Vagina (tissue), 2 donors: ENCODE measurements around the gene ALX3.

Experiments
- POLR2A ChIP-seq, 2 donors: fragments of 450-650 bp; IDR thresholded peaks; one replicate each; pipeline ENCODE4 v1.6.1; 2017; ENCODE audit warnings: antibody characterized with exemption in 2 of 2, mild to moderate bottlenecking in 2 of 2, moderate library complexity in 2 of 2
- POLR2AphosphoS5 ChIP-seq, 2 donors: sonication (generic); formaldehyde crosslinking; IDR thresholded peaks; one replicate each; pipeline ENCODE4 v1.9.0; 2017; ENCODE audit warnings: antibody characterized with exemption in 2 of 2, mild to moderate bottlenecking in 2 of 2, low read depth in 1 of 2; ENCODE audit not compliant: insufficient read depth in 1 of 2
- TF ChIP-seq, protein P1 (sequence below), 3 experiments: fragments of 450-650 bp in 2 of 3; fragments of 200-600 bp in 1 of 3; sonication (generic) in 1 of 3; IDR thresholded peaks; one replicate each; pipeline ENCODE4 v1.5.1; 2017 to 2019; ENCODE audit warnings: antibody characterized with exemption in 3 of 3, mild to moderate bottlenecking in 2 of 3, moderate library complexity in 2 of 3

DNA sequence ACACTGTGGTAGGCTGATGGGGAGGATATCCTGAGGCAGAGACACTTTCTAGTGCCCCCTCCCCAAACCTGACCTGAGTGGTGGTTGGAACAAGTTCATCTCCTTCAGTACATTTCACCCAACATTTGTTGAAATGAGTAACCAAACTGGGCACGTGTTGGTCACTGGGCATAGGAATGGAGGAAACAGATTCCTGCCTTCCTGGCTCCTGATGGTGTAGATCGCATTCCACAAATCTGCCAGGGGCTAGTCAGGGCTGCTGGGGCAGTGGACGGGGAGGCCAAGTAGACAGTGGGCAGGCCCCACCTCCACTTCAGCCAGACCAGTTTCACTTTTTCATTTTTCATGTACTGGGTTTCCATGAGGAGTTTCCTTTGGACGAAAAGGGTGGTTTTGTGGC lies 16.5 kb upstream of the ALX3 start:
- no peak for TF ChIP-seq POLR2AphosphoS5 (IDR thresholded peaks at IDR 0.05; ENCODE audit: insufficient read depth in 1 of 2, low read depth in 1 of 2)
- TF ChIP-seq, protein P1, sequence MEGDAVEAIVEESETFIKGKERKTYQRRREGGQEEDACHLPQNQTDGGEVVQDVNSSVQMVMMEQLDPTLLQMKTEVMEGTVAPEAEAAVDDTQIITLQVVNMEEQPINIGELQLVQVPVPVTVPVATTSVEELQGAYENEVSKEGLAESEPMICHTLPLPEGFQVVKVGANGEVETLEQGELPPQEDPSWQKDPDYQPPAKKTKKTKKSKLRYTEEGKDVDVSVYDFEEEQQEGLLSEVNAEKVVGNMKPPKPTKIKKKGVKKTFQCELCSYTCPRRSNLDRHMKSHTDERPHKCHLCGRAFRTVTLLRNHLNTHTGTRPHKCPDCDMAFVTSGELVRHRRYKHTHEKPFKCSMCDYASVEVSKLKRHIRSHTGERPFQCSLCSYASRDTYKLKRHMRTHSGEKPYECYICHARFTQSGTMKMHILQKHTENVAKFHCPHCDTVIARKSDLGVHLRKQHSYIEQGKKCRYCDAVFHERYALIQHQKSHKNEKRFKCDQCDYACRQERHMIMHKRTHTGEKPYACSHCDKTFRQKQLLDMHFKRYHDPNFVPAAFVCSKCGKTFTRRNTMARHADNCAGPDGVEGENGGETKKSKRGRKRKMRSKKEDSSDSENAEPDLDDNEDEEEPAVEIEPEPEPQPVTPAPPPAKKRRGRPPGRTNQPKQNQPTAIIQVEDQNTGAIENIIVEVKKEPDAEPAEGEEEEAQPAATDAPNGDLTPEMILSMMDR (IDR thresholded peaks at IDR 0.05), result no peak
- no peak for TF ChIP-seq POLR2A (IDR thresholded peaks at IDR 0.05)
